ENCODE measurements around the gene LUZP2.

Gene LUZP2

GRCh38 chr11:25094085-25094802 lies 597.4 kb downstream of the LUZP2 start:
- DNase-seq (ENCODE audit: low read depth, low spot score), result no peak

DNA sequence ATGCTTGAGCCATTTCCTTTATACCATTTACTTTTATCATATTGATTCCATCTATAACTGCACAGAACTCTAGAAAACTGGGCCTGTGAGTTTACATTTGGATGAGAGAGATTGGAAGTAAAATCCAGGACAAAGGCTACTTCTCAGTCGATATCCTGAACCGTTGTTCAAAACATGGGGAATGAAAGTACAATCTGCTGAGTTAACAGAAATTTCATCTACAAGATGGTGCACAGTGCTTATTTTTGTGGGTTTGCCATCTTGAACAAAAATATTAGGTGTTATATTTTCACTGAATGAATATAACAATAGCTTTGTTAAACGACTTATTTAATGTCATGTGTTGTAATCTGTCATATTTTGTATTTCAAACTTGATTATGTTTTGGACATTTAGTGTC lies 622.6 kb downstream of the LUZP2 start:
- no peak for DNase-seq (ENCODE audit: low read depth, low spot score)
